MM.1S (cell line): ENCODE data around the gene SHISA6.

ENCODE experiments used
- CTCF ChIP-seq: fragments of 300-600 bp; sonication (generic); IDR thresholded peaks from 2 replicates; pipeline ENCODE4 v1.5.1; 2016; ENCODE audit warnings: antibody characterized with exemption, low read length, mixed read lengths
- EZH2 ChIP-seq: fragments of 300-600 bp; sonication (generic); optimal IDR thresholded peaks from 2 replicates; pipeline ENCODE3; 2017; ENCODE audit warnings: low read depth, mild to moderate bottlenecking, antibody characterized with exemption, low read length, mixed read lengths
- EZH2phosphoT487 ChIP-seq: fragments of 300-600 bp; sonication (generic); IDR thresholded peaks from 2 replicates; pipeline ENCODE4 v1.6.1; 2018; ENCODE audit warnings: antibody characterized with exemption, low read length

GRCh38 chr17:11486101-11486867, 245.3 kb downstream of the SHISA6 start:
- TF ChIP-seq CTCF (no peak), EZH2 (no peak), EZH2phosphoT487 (no peak)
